ENCODE measurements around the gene PHKG1. TPM values are rescaled to one million over a fixed set of nuclear protein-coding genes. Genes with fewer than 3 reads are reported as not detected.
"Not testable (repeated sequence)": the region's sequence is repeated elsewhere in the genome, so short reads cannot be mapped to it uniquely, and the experiment has no call there.

The PHKG1 gene
- polyA plus RNA-seq, 2 of the 4 experiments (the other 2 are of a cell fraction) = 0.41 to 1.0 TPM

- Histone ChIP-seq H3K4me1 (peaks cover 27% of the 10 kb centered on the region; the same call in 2 of the 3 replicates), H3K4me3 (peak overlapping the region; percentile 57), H3K27ac (peak overlapping the region; percentile 78 to 90), H3K4me2 (peak overlapping the region; percentile 91), H3K9me3 (no peaks in the 10 kb centered on the region)
- CTCF ChIA-PET = interaction anchor here (0.5 to 2.3 kb wide), 12 partner anchors 10 to 83 kb away, joined by 3 to 9 read pairs (median 4); partner anchors contain the start of genes CCT6A and PSPH
- peak; percentile 75 to 83 for DNase-seq (ENCODE audit: low read depth in 1 of 2, low spot score in 1 of 2)
- POLR2A ChIA-PET = interaction anchor here (0.6 to 3.0 kb wide), 7 partner anchors 10 to 69 kb away, joined by 3 to 51 read pairs (median 3); partner anchors contain the start of genes CCT6A, NIPSNAP2 and PSPH
- ATAC-seq = peak; percentile 97 to 99
- 3% methylated on average over 26 of the region's 27 CpGs for WGBS (ENCODE audit: missing lambda C conversion rate)
- FAIRE-seq = no peak
- TF ChIP-seq GATA3 (IDR thresholded peaks at IDR 0.05; ENCODE audit: borderline replicate concordance) (peak; percentile 67), MAX (IDR thresholded peaks at IDR 0.05) (0 out of 2 replicates have a peak, but pooled peaks have one; percentile 32), HEYL (CRISPR knock-in tag; IDR thresholded peaks at IDR 0.05) (no peak), POLR2A (IDR thresholded peaks at IDR 0.05; ENCODE audit: low read length) (peak; percentile 64), CHD4 (IDR thresholded peaks at IDR 0.05; ENCODE audit: borderline replicate concordance) (no peak), CEBPB (IDR thresholded peaks at IDR 0.05) (peak; percentile 98), JUN (IDR thresholded peaks at IDR 0.05) (peak in 1 of 2 experiments; percentile 76; a peak in 3 of 5 replicates), TP53 (CRISPR knock-in tag; IDR thresholded peaks at IDR 0.05) (no peak), CTCF (IDR thresholded peaks at IDR 0.05) (0 out of 3 replicates have a peak, but pooled peaks have one; percentile 6), HES2 (IDR thresholded peaks at IDR 0.05) (peak; percentile 80), RAD21 (conservative IDR thresholded peaks at IDR 0.05 in 1 of 2, IDR thresholded peaks at IDR 0.05 in 1 of 2) (0 out of 5 replicates have a peak, but pooled peaks of 1 of the 2 experiments have one; percentile 4)
Observed at GRCh38 chr7:56033671-56034432, 58.9 kb downstream of the PHKG1 start.

DNA sequence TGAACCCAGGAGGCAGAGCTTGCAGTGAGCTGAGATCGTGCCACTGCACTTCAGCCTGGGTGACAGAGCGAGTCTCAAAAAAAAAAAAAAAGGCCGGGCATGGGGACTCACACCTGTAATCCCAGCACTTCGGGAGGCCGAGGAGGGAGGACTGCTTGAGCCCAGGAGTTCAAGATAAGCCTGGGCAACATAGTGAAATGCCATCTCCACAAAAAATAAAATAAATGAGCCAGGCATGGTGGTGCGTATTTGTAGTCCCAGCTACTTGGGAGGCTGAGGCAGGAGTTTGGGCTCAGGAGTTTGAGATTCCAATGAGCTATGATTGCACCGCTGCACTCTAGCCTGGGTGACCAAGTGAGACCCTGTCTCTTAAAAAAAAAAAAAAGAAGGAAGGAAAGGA lies 60.2 kb downstream of the PHKG1 start:
- not testable (repeated sequence) for FAIRE-seq; H3K9me3 ChIP-seq; DNase-seq (ENCODE audit: low read depth in 1 of 2, low spot score in 1 of 2); ATAC-seq
- H3K4me2 ChIP-seq = peak overlapping the region; percentile 91
- ChIA-PET POLR2A (interaction anchor here (3.0 kb wide), 1 partner anchor 19 kb away, joined by 51 read pairs; the partner anchor contains the start of genes CCT6A and PSPH), CTCF (interaction anchor here (0.7 to 2.0 kb wide), 2 partner anchors 42 to 66 kb away, joined by 3 to 9 read pairs; no protein-coding TSS in a partner anchor)
- H3K4me3 ChIP-seq = peak overlapping the region; percentile 57; the same call in 2 of the 3 replicates
- peak overlapping the region in 1 of 2 experiments; percentile 90; a peak in 3 of 6 replicates for H3K27ac ChIP-seq
- H3K4me1 ChIP-seq = peaks cover 27% of the 10 kb centered on the region; the same call in 2 of the 3 replicates
- 90% methylated on average over 7 of the region's 7 CpGs for WGBS (ENCODE audit: missing lambda C conversion rate)

GRCh38 chr7:56031556-56031955 lies 61.2 kb downstream of the PHKG1 start:
- H3K9me3 ChIP-seq; DNase-seq (ENCODE audit: low read depth in 1 of 2, low spot score in 1 of 2); FAIRE-seq; POLR2A ChIA-PET; ATAC-seq; H3K4me3 ChIP-seq: not testable (repeated sequence)
- peak overlapping the region in 1 of 2 experiments; percentile 90; a peak in 1 of 6 replicates for H3K27ac ChIP-seq
- CTCF ChIA-PET = interaction anchor here (0.9 to 1.4 kb wide), 4 partner anchors 19 to 67 kb away, joined by 3 read pairs; partner anchors contain the start of gene PSPH
- H3K4me2 ChIP-seq = peak overlapping the region; percentile 91
- 77% methylated on average over 8 of the region's 8 CpGs for WGBS (ENCODE audit: missing lambda C conversion rate)
- H3K4me1 ChIP-seq = peaks cover 27% of the 10 kb centered on the region; the same call in 2 of the 3 replicates

DNA sequence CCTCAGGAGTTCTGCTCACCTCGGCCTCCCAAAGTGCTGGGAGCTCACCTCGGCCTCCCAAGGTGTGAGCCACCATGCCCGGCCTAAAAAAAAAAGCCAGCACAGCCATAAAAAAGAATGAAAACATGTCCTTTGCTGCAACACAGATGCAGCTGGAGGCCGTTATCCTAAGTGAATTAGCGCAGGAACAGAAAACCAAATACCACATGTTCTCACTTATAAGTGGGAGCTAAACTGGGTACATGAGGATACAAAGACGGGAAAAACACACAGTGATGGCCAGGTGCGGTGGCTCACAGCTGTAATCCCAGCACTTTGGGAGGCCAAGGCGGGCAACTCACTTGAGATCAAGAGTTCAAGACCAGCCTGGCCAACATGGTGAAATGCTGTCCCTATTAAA lies 62.4 kb downstream of the PHKG1 start:
- Histone ChIP-seq H3K27ac (peak overlapping the region in 1 of 2 experiments; percentile 79; a peak in 3 of 6 replicates), H3K9me3 (no peaks in the 10 kb centered on the region), H3K4me1 (peaks cover 27% of the 10 kb centered on the region; the same call in 2 of the 3 replicates), H3K4me2 (no peak overlapping the region), H3K4me3 (no peak overlapping the region)
- FAIRE-seq (no peak), DNase-seq (ENCODE audit: low read depth in 1 of 2, low spot score in 1 of 2) (no peak), ATAC-seq (no peak)
- ChIA-PET CTCF (interaction anchor here (1.3 kb wide), 1 partner anchor 66 kb away, joined by 3 read pairs; no protein-coding TSS in a partner anchor), POLR2A (interaction anchor here (1.8 kb wide), 1 partner anchor 21 kb away, joined by 5 read pairs; the partner anchor contains the start of genes CCT6A and PSPH)
- WGBS (ENCODE audit: missing lambda C conversion rate) = 96% methylated on average over 8 of the region's 8 CpGs
- TF ChIP-seq, protein P1, sequence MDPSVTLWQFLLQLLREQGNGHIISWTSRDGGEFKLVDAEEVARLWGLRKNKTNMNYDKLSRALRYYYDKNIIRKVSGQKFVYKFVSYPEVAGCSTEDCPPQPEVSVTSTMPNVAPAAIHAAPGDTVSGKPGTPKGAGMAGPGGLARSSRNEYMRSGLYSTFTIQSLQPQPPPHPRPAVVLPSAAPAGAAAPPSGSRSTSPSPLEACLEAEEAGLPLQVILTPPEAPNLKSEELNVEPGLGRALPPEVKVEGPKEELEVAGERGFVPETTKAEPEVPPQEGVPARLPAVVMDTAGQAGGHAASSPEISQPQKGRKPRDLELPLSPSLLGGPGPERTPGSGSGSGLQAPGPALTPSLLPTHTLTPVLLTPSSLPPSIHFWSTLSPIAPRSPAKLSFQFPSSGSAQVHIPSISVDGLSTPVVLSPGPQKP (IDR thresholded peaks at IDR 0.05; ENCODE audit: low read depth, low read length) = no peak
- TF ChIP-seq ZSCAN20 (CRISPR knock-in tag; IDR thresholded peaks at IDR 0.05) (no peak), ZNF302 (CRISPR knock-in tag; IDR thresholded peaks at IDR 0.05) (no peak), RCOR1 (IDR thresholded peaks at IDR 0.05; ENCODE audit: low read depth, low read length) (no peak), HOXB13 (CRISPR knock-in tag; IDR thresholded peaks at IDR 0.05; ENCODE audit: low read depth) (no peak), JUNB (IDR thresholded peaks at IDR 0.05) (no peak), PHF8 (IDR thresholded peaks at IDR 0.05; ENCODE audit: borderline replicate concordance, low read depth) (no peak), TFCP2L1 (CRISPR knock-in tag; IDR thresholded peaks at IDR 0.05) (no peak), RFX5 (IDR thresholded peaks at IDR 0.05) (no peak), NR3C1 (IDR thresholded peaks at IDR 0.05) (no peak), HES2 (IDR thresholded peaks at IDR 0.05) (no peak)

All from A549 (cell line).